A673 (cell line): ENCODE measurements around the gene AP5B1.

Experiments
- CTCF ChIP-seq: fragments of 300-800, 200-600 bp; sonication (generic); conservative IDR thresholded peaks from 2 replicates; pipeline ENCODE4 v1.5.1; 2017; ENCODE audit warnings: low read depth, mild to moderate bottlenecking, antibody characterized with exemption, low read length, moderate library complexity, mixed read lengths
- EZH2 ChIP-seq: fragments of 200-600 bp; sonication (generic); IDR thresholded peaks from 2 replicates; pipeline ENCODE4 v1.6.1; 2017; ENCODE audit warnings: borderline replicate concordance, low read depth, mild to moderate bottlenecking, mixed read lengths, antibody characterized with exemption, low read length; ENCODE audit not compliant: poor library complexity, severe bottlenecking

GRCh38 chr11:65764434-65764833 is 16.3 kb downstream of the AP5B1 start:
- TF ChIP-seq CTCF (no peak), EZH2 (no peak)
